ENCODE measurements around the gene ARHGEF17.
A peak's percentile ranks its signal among the peaks of the same experiment; 100 is the strongest.
"Not testable (repeated sequence)": the region's sequence is repeated elsewhere in the genome, so short reads cannot be mapped to it uniquely, and the experiment has no call there.

Gene ARHGEF17

DNA sequence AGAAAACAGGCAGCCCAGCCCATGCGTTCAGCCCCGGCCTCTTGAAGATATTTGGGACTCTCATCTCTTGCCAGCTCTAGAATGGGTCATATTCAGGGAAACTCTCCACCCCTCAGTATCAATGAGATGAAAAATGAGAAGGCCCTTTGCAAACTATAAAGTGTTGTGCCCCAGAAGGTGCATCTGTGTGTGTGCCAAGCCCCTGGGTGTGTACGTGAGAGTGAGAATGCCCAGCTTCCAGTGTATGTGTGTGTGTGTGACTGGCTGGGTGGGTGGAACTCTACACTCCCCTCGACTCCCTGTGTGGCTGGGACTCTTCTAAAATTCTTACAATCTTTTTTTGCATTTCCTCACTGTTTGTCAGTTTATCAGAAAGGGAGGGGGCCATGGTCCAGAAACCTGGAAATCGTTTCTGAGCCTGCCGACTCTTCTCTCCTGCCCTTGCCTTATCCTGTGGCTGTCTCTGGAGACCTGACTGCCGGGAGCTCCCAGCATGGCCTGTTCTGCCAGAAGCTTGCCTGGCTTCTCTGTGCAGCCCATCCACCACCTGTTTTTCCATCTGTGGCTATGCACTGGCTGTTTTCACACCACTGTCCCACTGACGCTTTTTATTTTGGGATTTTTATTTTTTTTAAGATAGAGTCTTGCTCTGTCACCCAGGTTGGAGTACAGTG lies 34.7 kb upstream of the ARHGEF17 start:
- no peaks in the 10 kb centered on the region for H3K27me3 ChIP-seq (ENCODE audit: insufficient read depth, poor library complexity, severe bottlenecking)
- H3K9me3 ChIP-seq (ENCODE audit: severe bottlenecking) = no peaks in the 10 kb centered on the region
- no peaks in the 10 kb centered on the region for H3K4me1 ChIP-seq (ENCODE audit: insufficient read depth, poor library complexity, severe bottlenecking)
- H3K4me3 ChIP-seq (ENCODE audit: severe bottlenecking) = no peak overlapping the region
- TF ChIP-seq, protein P1, sequence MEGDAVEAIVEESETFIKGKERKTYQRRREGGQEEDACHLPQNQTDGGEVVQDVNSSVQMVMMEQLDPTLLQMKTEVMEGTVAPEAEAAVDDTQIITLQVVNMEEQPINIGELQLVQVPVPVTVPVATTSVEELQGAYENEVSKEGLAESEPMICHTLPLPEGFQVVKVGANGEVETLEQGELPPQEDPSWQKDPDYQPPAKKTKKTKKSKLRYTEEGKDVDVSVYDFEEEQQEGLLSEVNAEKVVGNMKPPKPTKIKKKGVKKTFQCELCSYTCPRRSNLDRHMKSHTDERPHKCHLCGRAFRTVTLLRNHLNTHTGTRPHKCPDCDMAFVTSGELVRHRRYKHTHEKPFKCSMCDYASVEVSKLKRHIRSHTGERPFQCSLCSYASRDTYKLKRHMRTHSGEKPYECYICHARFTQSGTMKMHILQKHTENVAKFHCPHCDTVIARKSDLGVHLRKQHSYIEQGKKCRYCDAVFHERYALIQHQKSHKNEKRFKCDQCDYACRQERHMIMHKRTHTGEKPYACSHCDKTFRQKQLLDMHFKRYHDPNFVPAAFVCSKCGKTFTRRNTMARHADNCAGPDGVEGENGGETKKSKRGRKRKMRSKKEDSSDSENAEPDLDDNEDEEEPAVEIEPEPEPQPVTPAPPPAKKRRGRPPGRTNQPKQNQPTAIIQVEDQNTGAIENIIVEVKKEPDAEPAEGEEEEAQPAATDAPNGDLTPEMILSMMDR (IDR thresholded peaks at IDR 0.05; ENCODE audit: poor library complexity, severe bottlenecking) = no peak
- ATAC-seq (ENCODE audit: low read depth) = no peak
- H3K36me3 ChIP-seq (ENCODE audit: low read depth) = no peaks in the 10 kb centered on the region
- H3K27ac ChIP-seq (ENCODE audit: poor library complexity, severe bottlenecking) = no peak overlapping the region
- peak; percentile 13 for DNase-seq (ENCODE audit: low spot score)

DNA sequence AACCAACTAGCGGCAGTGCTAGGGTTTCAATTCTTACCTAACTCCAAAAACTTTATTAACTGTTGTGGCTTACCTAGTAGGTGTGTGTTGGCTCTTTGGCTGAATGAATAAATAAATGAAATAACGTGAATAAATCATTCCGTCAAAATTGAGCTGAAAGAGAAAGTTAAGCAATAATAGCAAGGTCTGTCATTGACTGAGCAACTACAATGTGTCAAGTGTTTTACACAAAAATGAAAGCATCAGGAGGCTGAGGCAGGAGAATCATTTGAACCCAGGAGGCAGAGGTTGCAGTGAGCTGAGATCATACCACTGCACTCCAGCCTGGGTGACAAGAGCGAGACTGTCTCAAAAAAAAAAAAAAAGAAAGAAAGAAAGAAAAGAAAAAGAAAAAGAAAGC lies 33.9 kb upstream of the ARHGEF17 start:
- H3K27me3 ChIP-seq (ENCODE audit: insufficient read depth, poor library complexity, severe bottlenecking); ATAC-seq (ENCODE audit: low read depth); H3K4me3 ChIP-seq (ENCODE audit: severe bottlenecking); H3K27ac ChIP-seq (ENCODE audit: poor library complexity, severe bottlenecking); H3K36me3 ChIP-seq (ENCODE audit: low read depth); H3K4me1 ChIP-seq (ENCODE audit: insufficient read depth, poor library complexity, severe bottlenecking); DNase-seq (ENCODE audit: low spot score); H3K9me3 ChIP-seq (ENCODE audit: severe bottlenecking): not testable (repeated sequence)

DNA sequence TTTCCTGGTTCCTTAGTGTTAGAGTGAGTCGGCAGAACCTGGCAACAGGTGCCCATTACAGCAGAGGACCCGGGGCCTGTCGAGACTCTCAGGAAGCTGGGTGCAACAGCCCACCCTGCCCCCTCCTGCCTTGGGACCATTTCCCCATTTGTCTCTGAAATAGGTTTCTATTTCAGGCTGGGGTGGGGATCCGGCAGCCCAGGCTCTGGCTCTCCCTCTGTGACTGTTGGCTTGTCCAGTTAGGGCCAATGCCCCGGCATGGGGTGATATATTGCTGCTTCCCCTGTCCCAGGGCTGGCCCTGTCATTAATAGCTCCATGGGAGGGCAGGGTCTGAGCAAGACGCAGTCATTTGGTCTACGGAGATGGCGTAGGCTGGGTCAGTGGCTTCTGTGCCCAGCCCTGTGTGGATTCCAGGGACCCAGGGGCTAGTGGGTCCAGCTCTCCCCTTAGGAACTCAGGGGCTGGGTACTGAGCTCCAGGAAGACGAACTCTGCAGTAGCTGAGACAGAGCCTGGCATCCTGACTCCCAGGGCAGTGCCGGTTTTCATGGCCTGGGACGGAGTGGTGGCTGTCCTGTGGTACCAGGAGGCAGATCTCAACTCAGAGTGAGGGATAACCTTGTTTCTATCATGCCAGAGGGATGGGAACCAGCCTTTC lies 33.2 kb upstream of the ARHGEF17 start:
- H3K27ac ChIP-seq (ENCODE audit: poor library complexity, severe bottlenecking) = no peak overlapping the region
- no peak for ATAC-seq (ENCODE audit: low read depth)
- H3K9me3 ChIP-seq (ENCODE audit: severe bottlenecking) = no peaks in the 10 kb centered on the region
- no peaks in the 10 kb centered on the region for H3K36me3 ChIP-seq (ENCODE audit: low read depth)
- no peak overlapping the region for H3K4me3 ChIP-seq (ENCODE audit: severe bottlenecking)
- H3K27me3 ChIP-seq (ENCODE audit: insufficient read depth, poor library complexity, severe bottlenecking) = no peaks in the 10 kb centered on the region
- H3K4me1 ChIP-seq (ENCODE audit: insufficient read depth, poor library complexity, severe bottlenecking) = no peaks in the 10 kb centered on the region
- DNase-seq (ENCODE audit: low spot score) = peak; percentile 41
- TF ChIP-seq, protein P1 (IDR thresholded peaks at IDR 0.05; ENCODE audit: poor library complexity, severe bottlenecking) = no peak

DNA sequence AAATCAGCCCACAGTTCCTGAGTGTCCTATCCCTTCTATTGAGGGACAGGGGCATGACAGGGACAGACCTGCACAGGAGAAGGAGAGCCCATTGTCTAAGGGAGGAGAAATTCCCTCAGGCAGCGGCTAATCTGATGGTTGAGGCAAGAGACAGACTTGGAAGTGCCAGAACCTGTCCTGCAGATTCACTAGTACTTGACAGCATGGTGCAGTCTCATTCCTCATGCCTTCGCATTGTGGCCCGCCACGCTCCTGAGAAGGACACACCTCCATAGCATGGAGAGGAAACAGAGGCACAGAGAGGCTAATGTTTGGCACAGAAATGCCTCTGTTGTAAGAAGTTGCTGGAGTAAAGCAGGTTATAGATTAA lies 32.7 kb upstream of the ARHGEF17 start:
- DNase-seq (ENCODE audit: low spot score) = no peak
- TF ChIP-seq, protein P1 (IDR thresholded peaks at IDR 0.05; ENCODE audit: poor library complexity, severe bottlenecking) = no peak
- no peaks in the 10 kb centered on the region for H3K9me3 ChIP-seq (ENCODE audit: severe bottlenecking)
- no peaks in the 10 kb centered on the region for H3K36me3 ChIP-seq (ENCODE audit: low read depth)
- no peak for ATAC-seq (ENCODE audit: low read depth)
- H3K27me3 ChIP-seq (ENCODE audit: insufficient read depth, poor library complexity, severe bottlenecking) = no peaks in the 10 kb centered on the region
- H3K27ac ChIP-seq (ENCODE audit: poor library complexity, severe bottlenecking) = no peak overlapping the region
- H3K4me1 ChIP-seq (ENCODE audit: insufficient read depth, poor library complexity, severe bottlenecking) = no peaks in the 10 kb centered on the region
- H3K4me3 ChIP-seq (ENCODE audit: severe bottlenecking) = no peak overlapping the region

DNA sequence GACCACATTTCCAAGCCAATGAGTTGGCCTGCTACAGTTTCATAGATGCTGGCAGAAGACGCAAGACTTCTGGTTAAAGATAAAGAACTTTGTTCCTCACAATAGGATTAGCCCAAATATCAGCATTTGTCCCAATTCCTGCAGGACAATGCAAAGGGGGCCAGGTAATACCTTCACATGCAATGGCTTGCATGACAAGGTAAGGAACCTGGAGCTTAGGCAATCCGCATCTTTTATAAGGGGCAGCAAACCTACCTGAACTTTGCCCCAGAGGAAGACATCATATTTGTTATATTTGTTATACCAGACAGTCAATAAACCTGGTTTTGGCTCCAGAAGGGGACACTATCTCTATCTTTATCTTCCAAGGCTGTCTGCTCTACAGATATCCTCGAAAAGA lies 30.6 kb upstream of the ARHGEF17 start:
- Histone ChIP-seq H3K4me3 (ENCODE audit: severe bottlenecking) (no peak overlapping the region), H3K27me3 (ENCODE audit: insufficient read depth, poor library complexity, severe bottlenecking) (no peaks in the 10 kb centered on the region), H3K4me1 (ENCODE audit: insufficient read depth, poor library complexity, severe bottlenecking) (no peaks in the 10 kb centered on the region), H3K9me3 (ENCODE audit: severe bottlenecking) (no peaks in the 10 kb centered on the region), H3K27ac (ENCODE audit: poor library complexity, severe bottlenecking) (no peak overlapping the region), H3K36me3 (ENCODE audit: low read depth) (no peaks in the 10 kb centered on the region)
- TF ChIP-seq, protein P1 (IDR thresholded peaks at IDR 0.05; ENCODE audit: poor library complexity, severe bottlenecking) = no peak
- no peak for DNase-seq (ENCODE audit: low spot score)
- no peak for ATAC-seq (ENCODE audit: low read depth)
